ENCODE results near the gene UBE2E2. TPM values are rescaled to one million over a fixed set of nuclear protein-coding genes. Genes with fewer than 3 reads are reported as not detected.
"Not testable (repeated sequence)": the region's sequence is repeated elsewhere in the genome, so short reads cannot be mapped to it uniquely, and the experiment has no call there.

UBE2E2 gene
- total RNA-seq, 4 donors from 2014 or later, result 7.9 to 44.7 (median 26.6) TPM

GRCh38 chr3:23174426-23175039 lies 28.6 kb upstream of the UBE2E2 start:
- in situ Hi-C loops (cut with MboI; ENCODE audit: low sequenced_read_pairs in 4 of 4), result loop anchor here in 1 of 4 donors (25.0 kb wide), 1 partner anchor 613 kb away; no protein-coding TSS in a partner anchor
- intact Hi-C loops (cut with DNase I; ENCODE audit: low total_unique reads), result no loop called here
- DNase-seq, result no peak
- no peak for ATAC-seq
- no peak overlapping the region for H3K27ac ChIP-seq
- no peak overlapping the region for H3K4me3 ChIP-seq
- H3K27me3 ChIP-seq, result no peaks in the 10 kb centered on the region
- H3K36me3 ChIP-seq, result no peaks in the 10 kb centered on the region
- H3K4me1 ChIP-seq, result no peaks in the 10 kb centered on the region
- no peaks in the 10 kb centered on the region for H3K9me3 ChIP-seq
- TF ChIP-seq POLR2A (IDR thresholded peaks at IDR 0.05) (no peak), CTCF (IDR thresholded peaks at IDR 0.05 in 4 of 5, conservative IDR thresholded peaks at IDR 0.05 in 1 of 5) (no peak)

- in situ Hi-C loops (cut with MboI; ENCODE audit: low sequenced_read_pairs in 4 of 4), result loop anchor here in 1 of 4 donors (25.0 kb wide), 1 partner anchor 612 kb away; no protein-coding TSS in a partner anchor
- no peaks in the 10 kb centered on the region for H3K4me1 ChIP-seq
- intact Hi-C loops (cut with DNase I; ENCODE audit: low total_unique reads), result no loop called here
- H3K27me3 ChIP-seq, result no peaks in the 10 kb centered on the region
- TF ChIP-seq POLR2A (IDR thresholded peaks at IDR 0.05) (no peak), CTCF (IDR thresholded peaks at IDR 0.05 in 4 of 5, conservative IDR thresholded peaks at IDR 0.05 in 1 of 5) (no peak)
- H3K36me3 ChIP-seq, result no peaks in the 10 kb centered on the region
- DNase-seq (no peak), ATAC-seq (no peak)
- no peak overlapping the region for H3K27ac ChIP-seq
- no peak overlapping the region for H3K4me3 ChIP-seq
- H3K9me3 ChIP-seq, result no peaks in the 10 kb centered on the region
These were observed 27.6 kb upstream of the UBE2E2 start for GRCh38 chr3:23175341-23176083.

- ATAC-seq; intact Hi-C loops (cut with DNase I; ENCODE audit: low total_unique reads); H3K4me1 ChIP-seq; H3K27me3 ChIP-seq; H3K27ac ChIP-seq; DNase-seq; H3K36me3 ChIP-seq; H3K9me3 ChIP-seq; H3K4me3 ChIP-seq: not testable (repeated sequence)
- in situ Hi-C loops (cut with MboI; ENCODE audit: low sequenced_read_pairs in 4 of 4), result loop anchor here in 1 of 4 donors (25.0 kb wide), 1 partner anchor 610 kb away; no protein-coding TSS in a partner anchor
These were observed 26.3 kb upstream of the UBE2E2 start for GRCh38 chr3:23176839-23177238.

- ATAC-seq, result no peak
- in situ Hi-C loops (cut with MboI; ENCODE audit: low sequenced_read_pairs in 4 of 4), result loop anchor here in 1 of 4 donors (25.0 kb wide), 1 partner anchor 604 kb away; no protein-coding TSS in a partner anchor
- H3K36me3 ChIP-seq, result no peaks in the 10 kb centered on the region
These were observed 20.1 kb upstream of the UBE2E2 start for GRCh38 chr3:23182996-23183513.

More at GRCh38 chr3:23182996-23183513, 20.1 kb upstream of the UBE2E2 start:
- Histone ChIP-seq H3K27me3 (no peaks in the 10 kb centered on the region), H3K27ac (no peak overlapping the region), H3K9me3 (no peaks in the 10 kb centered on the region), H3K4me1 (no peaks in the 10 kb centered on the region), H3K4me3 (no peak overlapping the region)
- no peak for DNase-seq
- intact Hi-C loops (cut with DNase I; ENCODE audit: low total_unique reads), result no loop called here
- TF ChIP-seq POLR2A (IDR thresholded peaks at IDR 0.05), result no peak
- no peak for TF ChIP-seq CTCF (IDR thresholded peaks at IDR 0.05 in 4 of 5, conservative IDR thresholded peaks at IDR 0.05 in 1 of 5)

All from gastrocnemius medialis (tissue), 4 donors.